Right renal cortex interstitium (tissue), 3 donors: Measurements from ENCODE around the gene CDCA3. TPM values are rescaled to one million over a fixed set of nuclear protein-coding genes. Genes with fewer than 3 reads are reported as not detected.
A peak's percentile ranks its signal among the peaks of the same experiment; 100 is the strongest.

Source experiments
- DNase-seq, 3 donors: peaks; one replicate each; pipeline ENCODE4 v3.0.0-alpha.2; 2013; ENCODE audit warnings: low read depth in 3 of 3, low spot score in 2 of 3
- polyA plus RNA-seq, 3 donors: library from polyadenylated mRNA; unstranded; fragments of 120-200 nt; gene quantifications; one replicate each; pipeline ENCODE4 v1.2.1, GENCODE V29; 2013; ENCODE audit not compliant: insufficient read length in 3 of 3

Gene CDCA3
- polyA plus RNA-seq, 3 donors = 20.5 to 23.3 (median 22.7) TPM

GRCh38 chr12:6858799-6859198 lies 7.7 kb upstream of the CDCA3 start:
- no peak for DNase-seq

GRCh38 chr12:6855322-6855721 lies 4.2 kb upstream of the CDCA3 start:
- no peak for DNase-seq

- no peak for DNase-seq
Measured at GRCh38 chr12:6854036-6854435, 3.0 kb upstream of the CDCA3 start.

GRCh38 chr12:6853626-6854025 lies 2.5 kb upstream of the CDCA3 start:
- no peak for DNase-seq

- no peak for DNase-seq
Measured at GRCh38 chr12:6852651-6853354, 1.7 kb upstream of the CDCA3 start.

- peak; percentile 99 for DNase-seq
Measured at GRCh38 chr12:6851921-6852650, 1.0 kb upstream of the CDCA3 start, which contains the start of gene USP5. TSS of gene USP5 (plus strand) at chr12:6852150. CDS start at chr12:6852180, 30 bp downstream.

GRCh38 chr12:6850796-6851152 lies 312 bp downstream of the CDCA3 start:
- no peak for DNase-seq

- no peak for DNase-seq
Measured at GRCh38 chr12:6849976-6850560, 1.0 kb downstream of the CDCA3 start.

GRCh38 chr12:6849427-6849826 lies 1.7 kb downstream of the CDCA3 start:
- no peak for DNase-seq

- no peak for DNase-seq
Measured at GRCh38 chr12:6847676-6848075, 3.4 kb downstream of the CDCA3 start.

GRCh38 chr12:6846316-6846869 lies 4.7 kb downstream of the CDCA3 start:
- DNase-seq = no peak

GRCh38 chr12:6845395-6845794 lies 5.7 kb downstream of the CDCA3 start:
- no peak for DNase-seq

GRCh38 chr12:6843118-6843902 lies 7.8 kb downstream of the CDCA3 start:
- no peak for DNase-seq

- no peak for DNase-seq
Measured at GRCh38 chr12:6842075-6842474, 9.0 kb downstream of the CDCA3 start.

- no peak for DNase-seq
Measured at GRCh38 chr12:6840761-6841515, 10.1 kb downstream of the CDCA3 start, which contains the start of gene GNB3. TSS of gene GNB3 (plus strand) at chr12:6840925. CDS start at chr12:6841288, 363 bp downstream.

GRCh38 chr12:6840330-6840729 lies 10.8 kb downstream of the CDCA3 start:
- DNase-seq = no peak

GRCh38 chr12:6839482-6840201 lies 11.4 kb downstream of the CDCA3 start:
- no peak for DNase-seq

GRCh38 chr12:6838854-6839253 lies 12.2 kb downstream of the CDCA3 start:
- DNase-seq = no peak

GRCh38 chr12:6837370-6838060 lies 13.6 kb downstream of the CDCA3 start:
- no peak for DNase-seq
